Measurements from ENCODE around the gene PLD1.

PLD1 gene

DNA sequence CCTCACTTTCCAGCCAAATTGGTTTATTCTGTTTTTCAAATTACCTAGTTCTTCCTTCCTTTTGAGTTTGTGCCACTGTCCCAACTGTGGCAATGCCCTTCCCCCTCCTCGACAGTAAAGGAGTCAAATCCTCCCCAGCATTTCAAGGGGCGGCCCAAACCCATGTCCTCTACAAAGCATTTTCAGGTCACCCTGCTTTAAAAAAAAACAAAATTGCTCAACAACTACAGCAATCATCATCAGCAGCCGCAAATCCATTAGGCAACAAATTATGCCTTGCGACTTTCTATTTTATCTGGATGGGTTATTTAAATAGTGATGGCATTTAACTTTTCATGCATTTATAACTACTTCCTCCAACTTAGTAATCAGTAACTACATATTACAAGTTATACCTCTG is 32.7 kb downstream of the PLD1 start:
- Histone ChIP-seq H3K79me2 (ENCODE audit: insufficient read depth, low read length) (no peaks in the 10 kb centered on the region), H3K4me1 (ENCODE audit: insufficient read depth, low read length, poor library complexity, severe bottlenecking) (no peaks in the 10 kb centered on the region), H3K9me3 (ENCODE audit: insufficient read depth, low read depth, low read length) (no peaks in the 10 kb centered on the region), H3K36me3 (ENCODE audit: insufficient read depth, low read length) (no peaks in the 10 kb centered on the region), H4K20me1 (ENCODE audit: insufficient read depth, low read length, poor library complexity, severe bottlenecking) (no peaks in the 10 kb centered on the region), H3K27me3 (ENCODE audit: insufficient read depth, low read length, poor library complexity, severe bottlenecking) (no peaks in the 10 kb centered on the region), H3K4me3 (ENCODE audit: low read length, poor library complexity, severe bottlenecking) (no peak overlapping the region), H3K9ac (ENCODE audit: low read depth, low read length, poor library complexity, severe bottlenecking) (no peak overlapping the region), H3F3A (ENCODE audit: low read depth) (no peaks in the 10 kb centered on the region), H3K4me2 (ENCODE audit: low read depth, low read length, poor library complexity, severe bottlenecking) (no peak overlapping the region), H2AFZ (ENCODE audit: low read length) (no peak overlapping the region), H3K9me2 (replicated peaks; ENCODE audit: low read depth, low read length) (no peaks in the 10 kb centered on the region)
- TF ChIP-seq, protein P1, sequence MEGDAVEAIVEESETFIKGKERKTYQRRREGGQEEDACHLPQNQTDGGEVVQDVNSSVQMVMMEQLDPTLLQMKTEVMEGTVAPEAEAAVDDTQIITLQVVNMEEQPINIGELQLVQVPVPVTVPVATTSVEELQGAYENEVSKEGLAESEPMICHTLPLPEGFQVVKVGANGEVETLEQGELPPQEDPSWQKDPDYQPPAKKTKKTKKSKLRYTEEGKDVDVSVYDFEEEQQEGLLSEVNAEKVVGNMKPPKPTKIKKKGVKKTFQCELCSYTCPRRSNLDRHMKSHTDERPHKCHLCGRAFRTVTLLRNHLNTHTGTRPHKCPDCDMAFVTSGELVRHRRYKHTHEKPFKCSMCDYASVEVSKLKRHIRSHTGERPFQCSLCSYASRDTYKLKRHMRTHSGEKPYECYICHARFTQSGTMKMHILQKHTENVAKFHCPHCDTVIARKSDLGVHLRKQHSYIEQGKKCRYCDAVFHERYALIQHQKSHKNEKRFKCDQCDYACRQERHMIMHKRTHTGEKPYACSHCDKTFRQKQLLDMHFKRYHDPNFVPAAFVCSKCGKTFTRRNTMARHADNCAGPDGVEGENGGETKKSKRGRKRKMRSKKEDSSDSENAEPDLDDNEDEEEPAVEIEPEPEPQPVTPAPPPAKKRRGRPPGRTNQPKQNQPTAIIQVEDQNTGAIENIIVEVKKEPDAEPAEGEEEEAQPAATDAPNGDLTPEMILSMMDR (conservative IDR thresholded peaks at IDR 0.05; ENCODE audit: low read length): no peak
- TF ChIP-seq EZH2phosphoT487 (IDR thresholded peaks at IDR 0.05; ENCODE audit: borderline replicate concordance): no peak

DNA sequence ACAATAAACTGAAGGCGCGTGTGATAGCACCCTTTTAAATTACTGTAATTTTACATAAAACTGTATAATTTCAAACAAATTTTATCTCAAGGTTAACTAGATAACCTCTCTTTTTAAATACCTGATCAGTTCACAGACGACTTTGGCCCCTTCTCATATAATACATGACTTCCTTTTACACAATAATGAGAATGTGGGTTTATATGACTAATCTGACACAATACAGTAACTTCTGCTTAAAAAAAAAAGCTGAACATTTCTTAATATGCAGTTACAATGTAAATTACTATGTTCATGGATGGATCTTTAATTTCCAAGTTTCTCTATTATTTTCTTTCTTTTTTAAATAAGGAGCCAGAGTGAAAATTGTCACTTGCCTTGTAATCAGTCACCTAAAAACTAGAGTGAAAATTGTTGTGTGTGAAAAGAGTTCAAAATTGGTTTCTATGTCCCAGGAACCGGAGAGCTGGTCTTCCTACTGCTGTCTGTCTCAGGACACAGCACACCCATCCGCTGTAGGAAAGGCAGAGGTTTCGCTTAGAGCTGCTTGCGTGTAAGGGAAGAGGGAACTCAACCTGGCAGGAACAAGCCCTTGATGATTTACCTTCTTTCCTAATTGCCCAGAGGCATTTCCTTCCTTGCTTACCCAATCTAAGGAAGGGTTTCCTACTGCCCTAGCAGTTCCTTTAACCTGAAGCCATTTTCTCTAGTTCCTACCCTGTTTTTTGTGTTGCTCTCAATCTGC is 33.3 kb downstream of the PLD1 start:
- no peak overlapping the region; the same call in 1 of the 2 replicates for H2AFZ ChIP-seq (ENCODE audit: low read length)
- no peak overlapping the region for H3K9ac ChIP-seq (ENCODE audit: low read depth, low read length, poor library complexity, severe bottlenecking)
- H3K4me2 ChIP-seq (ENCODE audit: low read depth, low read length, poor library complexity, severe bottlenecking): no peak overlapping the region

DNA sequence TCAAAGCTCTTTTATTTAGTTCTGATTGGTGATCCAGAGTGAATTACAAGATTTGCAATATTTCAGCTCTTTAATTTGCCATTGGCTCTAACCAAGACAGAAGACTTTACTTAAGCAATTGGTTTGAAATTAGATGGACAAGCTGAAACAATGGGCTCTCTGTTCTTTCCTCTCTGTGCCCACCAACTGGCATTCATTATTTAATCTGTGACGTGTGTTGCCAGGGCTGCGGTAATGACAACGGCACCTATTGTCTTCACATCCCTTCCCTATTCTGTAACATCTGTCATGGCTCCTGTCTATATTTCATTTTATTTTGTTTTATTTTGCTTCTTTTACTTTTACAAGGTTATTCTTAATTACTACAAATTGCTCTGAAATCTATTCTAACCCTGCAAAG is 33.9 kb downstream of the PLD1 start:
- Histone ChIP-seq H3K79me2 (ENCODE audit: insufficient read depth, low read length) (no peaks in the 10 kb centered on the region), H3K9ac (ENCODE audit: low read depth, low read length, poor library complexity, severe bottlenecking) (no peak overlapping the region), H3K4me2 (ENCODE audit: low read depth, low read length, poor library complexity, severe bottlenecking) (no peak overlapping the region), H3F3A (ENCODE audit: low read depth) (no peaks in the 10 kb centered on the region), H3K9me2 (replicated peaks; ENCODE audit: low read depth, low read length) (no peaks in the 10 kb centered on the region), H3K4me3 (ENCODE audit: low read length, poor library complexity, severe bottlenecking) (no peak overlapping the region), H2AFZ (ENCODE audit: low read length) (no peak overlapping the region), H3K36me3 (ENCODE audit: insufficient read depth, low read length) (no peaks in the 10 kb centered on the region), H3K27me3 (ENCODE audit: insufficient read depth, low read length, poor library complexity, severe bottlenecking) (no peaks in the 10 kb centered on the region), H3K4me1 (ENCODE audit: insufficient read depth, low read length, poor library complexity, severe bottlenecking) (no peaks in the 10 kb centered on the region), H4K20me1 (ENCODE audit: insufficient read depth, low read length, poor library complexity, severe bottlenecking) (no peaks in the 10 kb centered on the region), H3K9me3 (ENCODE audit: insufficient read depth, low read depth, low read length) (no peaks in the 10 kb centered on the region)
- TF ChIP-seq, protein P1 (conservative IDR thresholded peaks at IDR 0.05; ENCODE audit: low read length): no peak
- no peak for TF ChIP-seq EZH2phosphoT487 (IDR thresholded peaks at IDR 0.05; ENCODE audit: borderline replicate concordance)

More for the DNA sequence above, 33.3 kb downstream of the PLD1 start:
- Histone ChIP-seq H3K36me3 (ENCODE audit: insufficient read depth, low read length) (no peaks in the 10 kb centered on the region), H3K9me2 (replicated peaks; ENCODE audit: low read depth, low read length) (no peaks in the 10 kb centered on the region), H3K79me2 (ENCODE audit: insufficient read depth, low read length) (no peaks in the 10 kb centered on the region), H3K27me3 (ENCODE audit: insufficient read depth, low read length, poor library complexity, severe bottlenecking) (no peaks in the 10 kb centered on the region), H3K4me1 (ENCODE audit: insufficient read depth, low read length, poor library complexity, severe bottlenecking) (no peaks in the 10 kb centered on the region), H3K9me3 (ENCODE audit: insufficient read depth, low read depth, low read length) (no peaks in the 10 kb centered on the region), H3F3A (ENCODE audit: low read depth) (no peaks in the 10 kb centered on the region), H4K20me1 (ENCODE audit: insufficient read depth, low read length, poor library complexity, severe bottlenecking) (no peaks in the 10 kb centered on the region), H3K4me3 (ENCODE audit: low read length, poor library complexity, severe bottlenecking) (no peak overlapping the region)
- TF ChIP-seq, protein P1 (conservative IDR thresholded peaks at IDR 0.05; ENCODE audit: low read length): no peak
- no peak for TF ChIP-seq EZH2phosphoT487 (IDR thresholded peaks at IDR 0.05; ENCODE audit: borderline replicate concordance)
